HEK293 (cell line): ENCODE data around the gene OR10H4.

Experiments
- CTCF ChIA-PET: fragments of 350-600 bp; formaldehyde crosslinking; extraction: SDS; loops from one replicate; lab custom pipeline; 2021; ENCODE audit warnings: antibody characterized with exemption; lab: Yijun Ruan, JAX
- POLR2A ChIA-PET: fragments of 300-600 bp; formaldehyde crosslinking; extraction: SDS; loops from one replicate; lab custom pipeline; 2020; ENCODE audit warnings: antibody characterized with exemption, inconsistent platforms; lab: Yijun Ruan, JAX
- H3K27ac ChIP-seq: fragments of 200-500 bp; sonication (Bioruptor generic); 2 replicates; pipeline ENCODE4 v1.5.1; 2014; ENCODE audit warnings: low read depth, low read length, control low read depth, inconsistent platforms; ENCODE audit errors: extremely low read depth
- H3K36me3 ChIP-seq, 2 experiments: fragments of 200-500 bp in 1 of 2; sonication (Bioruptor generic) in 1 of 2; 1 replicate in 1 of 2; 2 replicates in 1 of 2; pipeline ENCODE4 v1.5.1; 2014 to 2017; ENCODE audit warnings: inconsistent platforms in 2 of 2, low read length in 2 of 2; ENCODE audit not compliant: control insufficient read depth in 2 of 2, insufficient read depth in 1 of 2
- H3K4me1 ChIP-seq: fragments of 200-500 bp; sonication (Bioruptor generic); 2 replicates; pipeline ENCODE4 v1.5.1; 2014; ENCODE audit warnings: mild to moderate bottlenecking, low read length, inconsistent platforms; ENCODE audit not compliant: control insufficient read depth, insufficient read depth
- H3K4me3 ChIP-seq: 2 replicates; pipeline ENCODE4 v1.5.1; 2011; ENCODE audit warnings: low read depth, mild to moderate bottlenecking, control low read depth, low read length, moderate library complexity
- H3K9me3 ChIP-seq: fragments of 200-500 bp; sonication (Bioruptor generic); 2 replicates; pipeline ENCODE4 v1.5.1; 2014; ENCODE audit warnings: low read depth, low read length, inconsistent platforms; ENCODE audit not compliant: control insufficient read depth, insufficient read depth
- BCL6B ChIP-seq: fragments of 450-650 bp; formaldehyde crosslinking; IDR thresholded peaks from 2 replicates; pipeline ENCODE4 v1.5.1; 2017; ENCODE audit warnings: missing biosample characterization, missing genetic modification characterization
- GFI1B ChIP-seq: fragments of 450-650 bp; formaldehyde crosslinking; IDR thresholded peaks from 2 replicates; pipeline ENCODE4 v1.5.1; 2016; ENCODE audit warnings: missing biosample characterization, missing genetic modification characterization
- HOXC10 ChIP-seq: sonication (generic); formaldehyde crosslinking; IDR thresholded peaks from 2 replicates; pipeline ENCODE4 v1.8.1; 2023; ENCODE audit warnings: mild to moderate bottlenecking, missing genetic modification reagents
- OVOL3 ChIP-seq: fragments of 450-650 bp; formaldehyde crosslinking; IDR thresholded peaks from 2 replicates; pipeline ENCODE4 v1.5.1; 2016; ENCODE audit warnings: missing biosample characterization, missing genetic modification characterization
- PBX3 ChIP-seq: sonication (generic); formaldehyde crosslinking; IDR thresholded peaks from 2 replicates; pipeline ENCODE4 v1.8.1; 2022; ENCODE audit warnings: mild to moderate bottlenecking, moderate library complexity, missing genetic modification reagents
- SALL2 ChIP-seq: fragments of 450-650 bp; formaldehyde crosslinking; IDR thresholded peaks from 2 replicates; pipeline ENCODE4 v1.5.0; 2017; ENCODE audit warnings: missing biosample characterization, mild to moderate bottlenecking, missing genetic modification characterization, borderline replicate concordance
- SP3 ChIP-seq: fragments of 450-650 bp; formaldehyde crosslinking; IDR thresholded peaks from 2 replicates; pipeline ENCODE4 v1.5.1; 2016; ENCODE audit warnings: missing biosample characterization, missing genetic modification characterization
- YY2 ChIP-seq: fragments of 450-650 bp; formaldehyde crosslinking; IDR thresholded peaks from 2 replicates; pipeline ENCODE4 v1.5.1; 2016; ENCODE audit warnings: missing biosample characterization, missing genetic modification characterization
- ZIC2 ChIP-seq: fragments of 450-650 bp; formaldehyde crosslinking; IDR thresholded peaks from 2 replicates; pipeline ENCODE4 v1.5.1; 2016; ENCODE audit warnings: missing biosample characterization, missing genetic modification characterization
- ZNF140 ChIP-seq: fragments of 450-650 bp; formaldehyde crosslinking; IDR thresholded peaks from 2 replicates; pipeline ENCODE4 v1.5.1; 2016; ENCODE audit warnings: missing biosample characterization, missing genetic modification characterization
- ZNF175 ChIP-seq: fragments of 450-650 bp; formaldehyde crosslinking; IDR thresholded peaks from 2 replicates; pipeline ENCODE4 v1.5.1; 2016; ENCODE audit warnings: missing biosample characterization, missing genetic modification characterization
- ZNF202 ChIP-seq: fragments of 450-650 bp; formaldehyde crosslinking; IDR thresholded peaks from 2 replicates; pipeline ENCODE4 v1.5.1; 2016; ENCODE audit warnings: missing biosample characterization, missing genetic modification characterization, borderline replicate concordance
- ZNF266 ChIP-seq: fragments of 450-650 bp; formaldehyde crosslinking; IDR thresholded peaks from 2 replicates; pipeline ENCODE4 v1.5.1; 2016; ENCODE audit warnings: missing biosample characterization, missing genetic modification characterization, low read depth
- ZNF302 ChIP-seq: fragments of 450-650 bp; formaldehyde crosslinking; IDR thresholded peaks from 2 replicates; pipeline ENCODE4 v1.5.1; 2016; ENCODE audit warnings: missing biosample characterization, missing genetic modification characterization, low read depth
- ZNF37A ChIP-seq: fragments of 450-650 bp; IDR thresholded peaks from 2 replicates; pipeline ENCODE4 v1.5.1; 2018; ENCODE audit warnings: missing biosample characterization, missing genetic modification characterization
- ZNF416 ChIP-seq: fragments of 450-650 bp; formaldehyde crosslinking; IDR thresholded peaks from 2 replicates; pipeline ENCODE4 v1.5.1; 2016; ENCODE audit warnings: missing biosample characterization, missing genetic modification characterization
- ZNF426 ChIP-seq: fragments of 450-650 bp; formaldehyde crosslinking; IDR thresholded peaks from 2 replicates; pipeline ENCODE4 v1.5.1; 2017; ENCODE audit warnings: missing biosample characterization, missing genetic modification characterization, mild to moderate bottlenecking, inconsistent platforms, moderate library complexity
- ZNF473 ChIP-seq: fragments of 450-650 bp; formaldehyde crosslinking; IDR thresholded peaks from 2 replicates; pipeline ENCODE4 v1.5.1; 2017; ENCODE audit warnings: missing biosample characterization, missing genetic modification characterization
- ZNF510 ChIP-seq: fragments of 450-650 bp; formaldehyde crosslinking; IDR thresholded peaks from 2 replicates; pipeline ENCODE4 v1.5.1; 2018; ENCODE audit warnings: mild to moderate bottlenecking, missing genetic modification characterization, missing biosample characterization; ENCODE audit not compliant: insufficient replicate concordance
- ZNF571 ChIP-seq: fragments of 450-650 bp; formaldehyde crosslinking; IDR thresholded peaks from 2 replicates; pipeline ENCODE4 v1.5.0; 2017; ENCODE audit warnings: missing biosample characterization, missing genetic modification characterization
- ZNF747 ChIP-seq: fragments of 450-650 bp; formaldehyde crosslinking; IDR thresholded peaks from 2 replicates; pipeline ENCODE4 v1.5.1; 2016; ENCODE audit warnings: missing biosample characterization, missing genetic modification characterization
- ZSCAN4 ChIP-seq: fragments of 450-650 bp; formaldehyde crosslinking; IDR thresholded peaks from 2 replicates; pipeline ENCODE4 v1.5.1; 2017; ENCODE audit warnings: missing biosample characterization, missing genetic modification characterization
- ZXDB ChIP-seq: fragments of 450-650 bp; formaldehyde crosslinking; IDR thresholded peaks from 2 replicates; pipeline ENCODE4 v1.5.1; 2016; ENCODE audit warnings: missing biosample characterization, missing genetic modification characterization
- TF ChIP-seq, protein P1 (sequence below): fragments of 450-650 bp; formaldehyde crosslinking; IDR thresholded peaks from 2 replicates; pipeline ENCODE4 v1.5.1; 2016; ENCODE audit warnings: missing biosample characterization, missing genetic modification characterization
- TF ChIP-seq, protein P2 (sequence below): fragments of 450-650 bp; formaldehyde crosslinking; IDR thresholded peaks from 2 replicates; pipeline ENCODE4 v1.5.1; 2016; ENCODE audit warnings: missing biosample characterization, missing genetic modification characterization

Gene OR10H4

GRCh38 chr19:15974856-15975255 is 26.0 kb downstream of the OR10H4 start:
- POLR2A ChIA-PET, result no interaction called here
- no peaks in the 10 kb centered on the region for H3K9me3 ChIP-seq
- CTCF ChIA-PET, result no interaction called here
- H3K4me3 ChIP-seq, result no peak overlapping the region
- H3K36me3 ChIP-seq, result no peaks in the 10 kb centered on the region
- no peaks in the 10 kb centered on the region for H3K4me1 ChIP-seq
- TF ChIP-seq ZNF416 (tag by site-specific recombination) (no peak), ZNF747 (tag by site-specific recombination) (no peak), ZNF302 (no peak), GFI1B (no peak), BCL6B (tag by site-specific recombination) (no peak), ZNF266 (tag by site-specific recombination) (no peak), ZNF175 (tag by site-specific recombination) (no peak), ZNF202 (tag by site-specific recombination) (no peak)
- TF ChIP-seq, all 188 proteins: peak for 0
- no peak overlapping the region for H3K27ac ChIP-seq

DNA sequence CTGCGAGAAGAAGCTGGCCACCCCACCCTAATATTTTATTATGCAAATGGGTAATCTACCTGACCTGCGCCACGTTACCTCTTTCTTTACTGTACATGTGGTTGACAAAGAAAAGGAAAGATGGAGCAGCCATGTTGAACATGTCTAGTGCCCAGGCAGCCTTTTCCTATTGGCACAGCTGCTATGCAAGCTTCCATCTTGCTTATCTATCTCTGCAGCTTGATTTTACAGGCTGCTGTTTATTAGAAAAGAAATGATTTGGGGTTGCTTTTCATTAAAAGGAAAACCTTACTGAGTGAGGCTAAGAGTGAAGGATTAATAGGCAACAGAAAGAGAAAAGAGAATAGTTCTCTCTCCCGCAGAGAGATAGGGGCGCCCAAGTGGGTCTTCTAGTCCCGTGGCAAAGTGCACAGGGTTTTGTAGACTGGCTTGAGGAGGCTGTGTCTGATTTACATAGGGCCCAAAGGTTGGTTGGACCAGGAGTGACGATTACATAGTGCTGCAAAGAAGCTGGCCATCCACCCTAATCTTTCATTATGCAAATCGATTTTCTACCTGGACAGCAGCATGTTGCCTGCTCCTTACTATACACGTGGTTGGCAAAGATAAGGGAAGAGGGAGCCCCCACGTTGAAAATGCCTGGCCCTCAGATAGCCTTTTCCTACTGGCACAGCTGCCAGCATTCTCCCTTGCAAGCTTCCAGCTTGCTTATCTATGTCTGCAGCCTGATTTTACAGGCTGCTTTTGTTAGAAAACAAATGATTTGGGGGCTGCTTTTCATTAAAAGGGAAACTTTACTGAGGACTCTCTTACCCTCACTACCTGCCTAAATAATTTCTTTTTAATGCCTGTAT is 28.3 kb downstream of the OR10H4 start:
- Histone ChIP-seq H3K36me3 (no peaks in the 10 kb centered on the region), H3K4me3 (no peak overlapping the region), H3K9me3 (no peaks in the 10 kb centered on the region), H3K4me1 (no peaks in the 10 kb centered on the region), H3K27ac (no peak overlapping the region)
- POLR2A ChIA-PET, result no interaction called here
- TF ChIP-seq ZSCAN4 (tag by site-specific recombination) (no peak), ZNF473 (tag by site-specific recombination) (no peak), ZNF510 (tag by site-specific recombination) (no peak), ZIC2 (no peak), SALL2 (no peak), ZNF571 (tag by site-specific recombination) (no peak), HOXC10 (CRISPR knock-in tag) (no peak), ZNF37A (no peak), ZXDB (no peak), OVOL3 (tag by site-specific recombination) (no peak), SP3 (no peak), ZNF140 (no peak), PBX3 (no peak), YY2 (tag by site-specific recombination) (no peak), ZNF426 (no peak)
- TF ChIP-seq, protein P1, sequence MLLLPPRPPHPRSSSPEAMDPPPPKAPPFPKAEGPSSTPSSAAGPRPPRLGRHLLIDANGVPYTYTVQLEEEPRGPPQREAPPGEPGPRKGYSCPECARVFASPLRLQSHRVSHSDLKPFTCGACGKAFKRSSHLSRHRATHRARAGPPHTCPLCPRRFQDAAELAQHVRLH (tag by site-specific recombination), result no peak
- TF ChIP-seq, protein P2, sequence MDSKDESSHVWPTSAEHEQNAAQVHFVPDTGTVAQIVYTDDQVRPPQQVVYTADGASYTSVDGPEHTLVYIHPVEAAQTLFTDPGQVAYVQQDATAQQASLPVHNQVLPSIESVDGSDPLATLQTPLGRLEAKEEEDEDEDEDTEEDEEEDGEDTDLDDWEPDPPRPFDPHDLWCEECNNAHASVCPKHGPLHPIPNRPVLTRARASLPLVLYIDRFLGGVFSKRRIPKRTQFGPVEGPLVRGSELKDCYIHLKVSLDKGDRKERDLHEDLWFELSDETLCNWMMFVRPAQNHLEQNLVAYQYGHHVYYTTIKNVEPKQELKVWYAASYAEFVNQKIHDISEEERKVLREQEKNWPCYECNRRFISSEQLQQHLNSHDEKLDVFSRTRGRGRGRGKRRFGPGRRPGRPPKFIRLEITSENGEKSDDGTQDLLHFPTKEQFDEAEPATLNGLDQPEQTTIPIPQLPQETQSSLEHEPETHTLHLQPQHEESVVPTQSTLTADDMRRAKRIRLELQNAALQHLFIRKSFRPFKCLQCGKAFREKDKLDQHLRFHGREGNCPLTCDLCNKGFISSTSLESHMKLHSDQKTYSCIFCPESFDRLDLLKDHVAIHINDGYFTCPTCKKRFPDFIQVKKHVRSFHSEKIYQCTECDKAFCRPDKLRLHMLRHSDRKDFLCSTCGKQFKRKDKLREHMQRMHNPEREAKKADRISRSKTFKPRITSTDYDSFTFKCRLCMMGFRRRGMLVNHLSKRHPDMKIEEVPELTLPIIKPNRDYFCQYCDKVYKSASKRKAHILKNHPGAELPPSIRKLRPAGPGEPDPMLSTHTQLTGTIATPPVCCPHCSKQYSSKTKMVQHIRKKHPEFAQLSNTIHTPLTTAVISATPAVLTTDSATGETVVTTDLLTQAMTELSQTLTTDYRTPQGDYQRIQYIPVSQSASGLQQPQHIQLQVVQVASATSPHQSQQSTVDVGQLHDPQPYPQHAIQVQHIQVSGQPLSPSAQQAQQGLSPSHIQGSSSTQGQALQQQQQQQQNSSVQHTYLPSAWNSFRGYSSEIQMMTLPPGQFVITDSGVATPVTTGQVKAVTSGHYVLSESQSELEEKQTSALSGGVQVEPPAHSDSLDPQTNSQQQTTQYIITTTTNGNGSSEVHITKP (tag by site-specific recombination), result no peak
- CTCF ChIA-PET, result interaction anchor here (0.6 kb wide), 1 partner anchor 204 kb away, joined by 4 read pairs; no protein-coding TSS in a partner anchor
